B cell (primary cell): ENCODE results near the gene UBR3. TPM values are rescaled to one million over a fixed set of nuclear protein-coding genes. Genes with fewer than 3 reads are reported as not detected.

Experiments used
- ATAC-seq: fragments of 200-7000 bp; cut with Tn5 transposase; one replicate; pipeline ENCODE4 v1.10.0; 2021; ENCODE audit warnings: low read depth, mild to moderate bottlenecking, moderate number of reproducible peaks, moderate library complexity
- CTCF ChIA-PET: fragments of 350-600 bp; sonication (Branson Sonifier 250); formaldehyde crosslinking; loops from one replicate; lab custom pipeline; 2021; ENCODE audit warnings: antibody characterized with exemption, inconsistent platforms; lab: Charles Lee
- POLR2A ChIA-PET: fragments of 350-600 bp; sonication (Branson Sonifier 250); formaldehyde crosslinking; loops from one replicate; lab custom pipeline; 2021; ENCODE audit warnings: antibody characterized with exemption; lab: Charles Lee
- DNase-seq: peaks from one replicate; pipeline ENCODE4 v3.0.0; 2013
- H2AFZ ChIP-seq: 2 replicates; pipeline ENCODE4 v1.6.1; 2012; ENCODE audit warnings: mild to moderate bottlenecking, low read depth, low read length; ENCODE audit not compliant: insufficient read depth, poor library complexity, severe bottlenecking
- H3K27ac ChIP-seq, 2 donors: 1 replicate in 1 of 2; 2 replicates in 1 of 2; pipeline ENCODE4 v1.5.1; 2012 to 2013; ENCODE audit warnings: low read length in 2 of 2, mild to moderate bottlenecking in 2 of 2, moderate library complexity in 1 of 2
- H3K27me3 ChIP-seq, 4 experiments: fragments of 200-600 bp in 1 of 4; sonication (generic) in 1 of 4; replicated peaks in 1 of 4; 1 replicate in 2 of 4; 2 replicates in 2 of 4; pipeline versions ENCODE4 v1.6.1 to v1.7.0; 2013 to 2016; ENCODE audit warnings: low read length in 3 of 4, mild to moderate bottlenecking in 2 of 4, mixed read lengths in 1 of 4, moderate library complexity in 1 of 4; ENCODE audit not compliant: insufficient read depth in 4 of 4, control insufficient read depth in 3 of 4; ENCODE audit errors: control extremely low read depth in 1 of 4
- H3K36me3 ChIP-seq, 2 experiments: replicated peaks in 1 of 2; 1 replicate in 1 of 2; 2 replicates in 1 of 2; pipeline versions ENCODE4 v1.6.1 to v1.7.1; 2013; ENCODE audit warnings: low read length in 1 of 2; ENCODE audit not compliant: insufficient read depth in 2 of 2, control insufficient read depth in 1 of 2; ENCODE audit errors: control extremely low read depth in 1 of 2, extremely low read depth in 1 of 2
- H3K4me1 ChIP-seq, 2 donors: fragments of 200-600 bp in 1 of 2; sonication (generic) in 1 of 2; 1 replicate in 1 of 2; 2 replicates in 1 of 2; pipeline versions ENCODE4 v1.5.1 to v1.6.1; 2013 to 2017; ENCODE audit warnings: low read length in 2 of 2; ENCODE audit not compliant: control insufficient read depth in 2 of 2, insufficient read depth in 2 of 2
- H3K4me2 ChIP-seq: replicated peaks from 2 replicates; pipeline ENCODE3; 2012; ENCODE audit warnings: mild to moderate bottlenecking, low read depth, low read length; ENCODE audit not compliant: poor library complexity, severe bottlenecking
- H3K4me3 ChIP-seq, 5 experiments: fragments of 200-600 bp in 1 of 5; sonication (generic) in 1 of 5; 1 replicate in 3 of 5; 2 replicates in 2 of 5; pipeline versions ENCODE4 v1.5.1 to v1.7.0; 2011 to 2016; ENCODE audit warnings: low read length in 4 of 5, mild to moderate bottlenecking in 4 of 5, low read depth in 2 of 5, control low read depth in 1 of 5, moderate library complexity in 1 of 5; ENCODE audit not compliant: insufficient read depth in 1 of 5; ENCODE audit errors: control extremely low read depth in 1 of 5, extremely low read depth in 1 of 5
- H3K79me2 ChIP-seq: fragments of 200-600 bp; sonication (generic); one replicate; pipeline ENCODE4 v1.6.0; 2016; ENCODE audit warnings: low read length; ENCODE audit not compliant: control insufficient read depth, insufficient read depth
- H3K9ac ChIP-seq: fragments of 200-600 bp; sonication (generic); 2 replicates; pipeline ENCODE4 v1.6.1; 2017; ENCODE audit warnings: mild to moderate bottlenecking, low read length, moderate library complexity
- H3K9me3 ChIP-seq, 3 donors: one replicate each; pipeline versions ENCODE4 v1.6.1 to v1.7.1; 2013; ENCODE audit warnings: low read length in 2 of 3; ENCODE audit not compliant: control insufficient read depth in 2 of 3, insufficient read depth in 1 of 3; ENCODE audit errors: control extremely low read depth in 1 of 3
- H4K20me1 ChIP-seq: 2 replicates; pipeline ENCODE4 v1.6.0; 2012; ENCODE audit warnings: mild to moderate bottlenecking, low read length; ENCODE audit not compliant: insufficient read depth, control insufficient read depth, poor library complexity, severe bottlenecking
- H3K27ac Mint-ChIP-seq: one replicate; pipeline ENCODE4 v1.8.0; 2021; ENCODE audit warnings: mixed read lengths
- H3K27me3 Mint-ChIP-seq: one replicate; pipeline ENCODE4 v1.8.0; 2021; ENCODE audit warnings: mixed read lengths
- H3K4me1 Mint-ChIP-seq: one replicate; pipeline ENCODE4 v1.8.0; 2021; ENCODE audit warnings: mixed read lengths
- H3K4me3 Mint-ChIP-seq: one replicate; pipeline ENCODE4 v1.8.0; 2021; ENCODE audit warnings: mixed read lengths
- H3K9me3 Mint-ChIP-seq: one replicate; pipeline ENCODE4 v1.8.0; 2022; ENCODE audit warnings: mixed read lengths; ENCODE audit not compliant: insufficient read depth
- CTCF ChIP-seq: fragments of 200-600 bp; IDR thresholded peaks from one replicate; pipeline ENCODE4 v1.8.0; 2022; ENCODE audit warnings: antibody characterized with exemption, mild to moderate bottlenecking
- EZH2 ChIP-seq: IDR thresholded peaks from 2 replicates; pipeline ENCODE4 v1.6.1; 2012; ENCODE audit warnings: borderline replicate concordance, low read depth, mild to moderate bottlenecking, moderate library complexity, low read length; ENCODE audit not compliant: insufficient read depth, poor library complexity, severe bottlenecking
- WGBS: methylation state at CpG from one replicate; pipeline ENCODE4 v1.1.5; 2013; ENCODE audit warnings: missing lambda C conversion rate; ENCODE audit not compliant: insufficient coverage; 5-methylcytosine and 5-hydroxymethylcytosine counted together
- intact Hi-C: fragments of 100-400 bp; cut with micrococcal nuclease; formaldehyde crosslinking; loops from one replicate; pipeline ENCODE4 v1.10.0; 2022
- polyA plus RNA-seq: library from polyadenylated mRNA; depleted of rRNA; stranded (reverse); fragments of >200 nt; gene quantifications from 2 replicates; pipeline ENCODE4 v1.2.3, GENCODE V29; 2012
- total RNA-seq, 2 donors: library from RNA; stranded (reverse); fragments of 120-200 nt in 1 of 2; gene quantifications; 1 replicate in 1 of 2; 2 replicates in 1 of 2; pipeline versions ENCODE4 v1.2.3 to v1.2.4, GENCODE V29; 2013 to 2022

Gene UBR3
- total and polyA plus RNA-seq, 2 donors (not counting 1 experiment from before 2014, with no cell fraction given): 5.9 to 58.1 TPM

- ATAC-seq: no peak
- Mint-ChIP-seq H3K9me3 (no peaks in the 10 kb centered on the region), H3K4me1 (no peaks in the 10 kb centered on the region), H3K4me3 (no peak overlapping the region), H3K27ac (no peak overlapping the region), H3K27me3 (no peaks in the 10 kb centered on the region)
- H3K9ac ChIP-seq: no peak overlapping the region
- H3K4me1 ChIP-seq: no peaks in the 10 kb centered on the region
- no peak overlapping the region for H3K4me2 ChIP-seq
- TF ChIP-seq EZH2 (no peak), CTCF (no peak)
- H3K27me3 ChIP-seq: no peaks in the 10 kb centered on the region
- peaks cover 0 to 2% (median 0%) of the 10 kb centered on the region in 3 donors for H3K9me3 ChIP-seq
- WGBS: no CpG with 5 or more reads among the region's 1 CpG
- CTCF ChIA-PET: no interaction called here
- H3K27ac ChIP-seq: no peak overlapping the region
- no peak overlapping the region for H2AFZ ChIP-seq
- no peak for DNase-seq
- peaks cover 5 to 9% of the 10 kb centered on the region in 2 experiments for H3K36me3 ChIP-seq
- H4K20me1 ChIP-seq: no peaks in the 10 kb centered on the region
- POLR2A ChIA-PET: interaction anchor here (0.6 kb wide), 1 partner anchor 9 kb away, joined by 5 read pairs; no protein-coding TSS in a partner anchor
- H3K79me2 ChIP-seq: no peaks in the 10 kb centered on the region
- no peak overlapping the region for H3K4me3 ChIP-seq
- intact Hi-C loops: no loop called here
These were observed 204.0 kb downstream of the UBR3 start for GRCh38 chr2:170031288-170031687.

- H3K27ac Mint-ChIP-seq: no peak overlapping the region
- H3K27me3 Mint-ChIP-seq: no peaks in the 10 kb centered on the region
- no peak overlapping the region for H3K4me3 Mint-ChIP-seq
- Histone ChIP-seq H3K27ac (no peak overlapping the region), H3K36me3 (peaks cover 2 to 7% of the 10 kb centered on the region in 2 experiments), H3K79me2 (no peaks in the 10 kb centered on the region), H3K4me2 (no peak overlapping the region), H3K4me1 (no peaks in the 10 kb centered on the region), H3K27me3 (no peaks in the 10 kb centered on the region), H3K9me3 (peaks cover 0 to 2% (median 0%) of the 10 kb centered on the region in 3 donors), H4K20me1 (no peaks in the 10 kb centered on the region), H2AFZ (no peak overlapping the region), H3K9ac (no peak overlapping the region), H3K4me3 (no peak overlapping the region)
- POLR2A ChIA-PET: no interaction called here
- DNase-seq (no peak), ATAC-seq (no peak)
- TF ChIP-seq CTCF: no peak
- TF ChIP-seq EZH2: no peak
- no peaks in the 10 kb centered on the region for H3K9me3 Mint-ChIP-seq
- WGBS: no CpG with 5 or more reads among the region's 4 CpGs
- intact Hi-C loops: no loop called here
- CTCF ChIA-PET: no interaction called here
- no peaks in the 10 kb centered on the region for H3K4me1 Mint-ChIP-seq
These were observed 207.3 kb downstream of the UBR3 start for GRCh38 chr2:170034596-170034995.
